Mesenchymal stem cell (in vitro differentiated cells and primary cell): ENCODE results near the gene AVP.
"Not testable (repeated sequence)": the region's sequence is repeated elsewhere in the genome, so short reads cannot be mapped to it uniquely, and the experiment has no call there.

Experiments
- DNase-seq: peaks from one replicate; pipeline ENCODE4 v3.0.0-alpha.2; 2013
- H2AFZ ChIP-seq: one replicate; pipeline ENCODE4 v1.6.1; 2013; ENCODE audit warnings: low read depth, mild to moderate bottlenecking, control low read depth, inconsistent platforms, low read length, moderate library complexity
- H2AK5ac ChIP-seq: 2 replicates; pipeline ENCODE4 v1.6.1; 2013; ENCODE audit warnings: low read length, moderate library complexity, mild to moderate bottlenecking, inconsistent platforms; ENCODE audit not compliant: severe bottlenecking
- H2BK120ac ChIP-seq: one replicate; pipeline ENCODE4 v1.6.1; 2013; ENCODE audit warnings: low read depth, mild to moderate bottlenecking, inconsistent platforms, low read length, moderate library complexity
- H2BK12ac ChIP-seq, 2 experiments: one replicate each; pipeline ENCODE4 v1.6.1; 2013; ENCODE audit warnings: inconsistent platforms in 2 of 2, low read length in 2 of 2, mild to moderate bottlenecking in 2 of 2, moderate library complexity in 2 of 2, control low read depth in 1 of 2
- H2BK15ac ChIP-seq: one replicate; pipeline ENCODE4 v1.6.1; 2013; ENCODE audit warnings: mild to moderate bottlenecking, low read depth, inconsistent platforms; ENCODE audit not compliant: poor library complexity, severe bottlenecking
- H2BK5ac ChIP-seq: 2 replicates; pipeline ENCODE4 v1.6.1; 2013; ENCODE audit warnings: low read depth, mild to moderate bottlenecking, low read length, control low read depth, inconsistent platforms; ENCODE audit not compliant: poor library complexity, severe bottlenecking
- H3K14ac ChIP-seq, 2 experiments: one replicate each; pipeline ENCODE4 v1.6.1; 2013; ENCODE audit warnings: inconsistent platforms in 2 of 2, low read length in 2 of 2, control low read depth in 1 of 2, mild to moderate bottlenecking in 1 of 2, moderate library complexity in 1 of 2
- H3K18ac ChIP-seq, 2 experiments: one replicate each; pipeline ENCODE4 v1.6.1; 2013; ENCODE audit warnings: inconsistent platforms in 2 of 2, low read length in 2 of 2, control low read depth in 1 of 2, low read depth in 1 of 2, mild to moderate bottlenecking in 1 of 2
- H3K23ac ChIP-seq, 2 experiments: one replicate each; pipeline ENCODE4 v1.6.1; 2013; ENCODE audit warnings: inconsistent platforms in 2 of 2, low read length in 2 of 2, mild to moderate bottlenecking in 2 of 2, moderate library complexity in 2 of 2, control low read depth in 1 of 2
- H3K27ac ChIP-seq: 2 replicates; pipeline ENCODE4 v1.5.1; 2013; ENCODE audit warnings: mild to moderate bottlenecking, moderate library complexity, low read length, control low read depth, inconsistent platforms; ENCODE audit not compliant: poor library complexity, severe bottlenecking
- H3K27me3 ChIP-seq, 2 experiments: 2 replicates each; pipeline versions ENCODE4 v1.6.1 to v1.7.0; 2013; ENCODE audit warnings: low read length in 2 of 2, mild to moderate bottlenecking in 2 of 2, moderate library complexity in 2 of 2, control low read depth in 1 of 2, inconsistent platforms in 1 of 2; ENCODE audit not compliant: control insufficient read depth in 1 of 2, insufficient read depth in 1 of 2
- H3K36me3 ChIP-seq, 2 experiments: 2 replicates each; pipeline versions ENCODE4 v1.6.1 to v1.7.0; 2013; ENCODE audit warnings: low read length in 2 of 2, control low read depth in 1 of 2, inconsistent platforms in 1 of 2, low read depth in 1 of 2, mild to moderate bottlenecking in 1 of 2; ENCODE audit not compliant: insufficient read depth in 2 of 2, control insufficient read depth in 1 of 2
- H3K4ac ChIP-seq, 2 experiments: one replicate each; pipeline ENCODE4 v1.6.1; 2013; ENCODE audit warnings: inconsistent platforms in 2 of 2, low read length in 2 of 2, mild to moderate bottlenecking in 2 of 2, moderate library complexity in 2 of 2, control low read depth in 1 of 2, low read depth in 1 of 2
- H3K4me1 ChIP-seq: 2 replicates; pipeline ENCODE4 v1.6.1; 2013; ENCODE audit warnings: low read depth, low read length, control low read depth; ENCODE audit not compliant: control insufficient read depth, insufficient read depth
- H3K4me2 ChIP-seq: 2 replicates; pipeline ENCODE4 v1.6.1; 2013; ENCODE audit warnings: low read length, mild to moderate bottlenecking, inconsistent platforms; ENCODE audit not compliant: poor library complexity, severe bottlenecking
- H3K4me3 ChIP-seq, 2 experiments: 2 replicates each; pipeline versions ENCODE4 v1.5.1 to v1.7.0; 2013; ENCODE audit warnings: low read length in 2 of 2, mild to moderate bottlenecking in 2 of 2, control low read depth in 1 of 2, low read depth in 1 of 2; ENCODE audit not compliant: insufficient read depth in 1 of 2
- H3K79me1 ChIP-seq: replicated peaks from 2 replicates; pipeline ENCODE4 v1.6.1; 2013; ENCODE audit warnings: mild to moderate bottlenecking, control low read depth, low read length, inconsistent platforms; ENCODE audit not compliant: poor library complexity, severe bottlenecking
- H3K9ac ChIP-seq: 2 replicates; pipeline ENCODE4 v1.7.0; 2013; ENCODE audit warnings: mild to moderate bottlenecking, low read length, moderate library complexity
- H3K9me3 ChIP-seq: 2 replicates; pipeline ENCODE4 v1.7.0; 2013; ENCODE audit warnings: mild to moderate bottlenecking, low read length; ENCODE audit not compliant: control insufficient read depth
- H4K8ac ChIP-seq: one replicate; pipeline ENCODE4 v1.6.1; 2013; ENCODE audit warnings: inconsistent platforms, mild to moderate bottlenecking, low read length, moderate library complexity
- H4K91ac ChIP-seq: one replicate; pipeline ENCODE4 v1.6.1; 2013; ENCODE audit warnings: mild to moderate bottlenecking, low read length, inconsistent platforms
- WGBS: methylation state at CpG from one replicate; pipeline ENCODE4 v1.1.7; 2013; ENCODE audit warnings: mixed read lengths; 5-methylcytosine and 5-hydroxymethylcytosine counted together

The AVP gene

GRCh38 chr20:3129094-3129493 is 44.6 kb upstream of the AVP start:
- WGBS, result 94% methylated on average over 4 of the region's 4 CpGs
- no peak overlapping the region for H3K14ac ChIP-seq
- no peak overlapping the region for H2BK15ac ChIP-seq
- H3K18ac ChIP-seq, result no peak overlapping the region
- no peak overlapping the region for H2AK5ac ChIP-seq
- no peak overlapping the region for H2BK5ac ChIP-seq
- H2AFZ ChIP-seq, result no peak overlapping the region
- H3K27me3 ChIP-seq, result no peaks in the 10 kb centered on the region
- no peak overlapping the region for H3K4ac ChIP-seq
- H3K4me3 ChIP-seq, result no peak overlapping the region
- H2BK120ac ChIP-seq, result no peak overlapping the region
- peak overlapping the region; percentile 30 for H4K8ac ChIP-seq
- no peak overlapping the region for H3K23ac ChIP-seq
- no peak overlapping the region for H2BK12ac ChIP-seq
- peaks cover 1% of the 10 kb centered on the region for H3K4me1 ChIP-seq
- peaks cover 0 to 6% of the 10 kb centered on the region in 2 experiments for H3K36me3 ChIP-seq
- no peak overlapping the region for H4K91ac ChIP-seq
- no peak overlapping the region for H3K27ac ChIP-seq
- H3K9ac ChIP-seq, result no peak overlapping the region
- no peak for DNase-seq
- H3K4me2 ChIP-seq, result no peak overlapping the region
- H3K9me3 ChIP-seq, result no peaks in the 10 kb centered on the region
- peaks cover 29% of the 10 kb centered on the region for H3K79me1 ChIP-seq

GRCh38 chr20:3128275-3128984 is 43.9 kb upstream of the AVP start:
- Histone ChIP-seq H3K9me3 (no peaks in the 10 kb centered on the region), H2BK5ac (no peak overlapping the region), H3K79me1 (peaks cover 26% of the 10 kb centered on the region), H3K4me1 (peaks cover 1% of the 10 kb centered on the region), H4K91ac (no peak overlapping the region), H2AFZ (no peak overlapping the region), H3K4me2 (no peak overlapping the region), H2BK15ac (no peak overlapping the region), H2BK12ac (no peak overlapping the region), H3K23ac (no peak overlapping the region), H3K9ac (no peak overlapping the region), H3K4ac (no peak overlapping the region), H3K27ac (no peak overlapping the region), H3K18ac (no peak overlapping the region), H4K8ac (no peak overlapping the region), H3K4me3 (no peak overlapping the region), H2AK5ac (no peak overlapping the region), H3K27me3 (no peaks in the 10 kb centered on the region), H2BK120ac (no peak overlapping the region), H3K36me3 (peaks cover 0 to 6% of the 10 kb centered on the region in 2 experiments), H3K14ac (no peak overlapping the region)
- 99% methylated on average over 8 of the region's 8 CpGs for WGBS
- no peak for DNase-seq

GRCh38 chr20:3126527-3126859 is 42.0 kb upstream of the AVP start:
- Histone ChIP-seq H2AK5ac (no peak overlapping the region), H3K27me3 (no peaks in the 10 kb centered on the region)

GRCh38 chr20:3125776-3126526 is 41.4 kb upstream of the AVP start:
- not testable (repeated sequence) for H4K8ac ChIP-seq, H2BK5ac ChIP-seq, H3K4me2 ChIP-seq, H2BK15ac ChIP-seq, H2AK5ac ChIP-seq, H3K4ac ChIP-seq, H3K14ac ChIP-seq, H2AFZ ChIP-seq, H2BK12ac ChIP-seq, H3K9me3 ChIP-seq, H3K23ac ChIP-seq, H2BK120ac ChIP-seq, H3K27ac ChIP-seq, DNase-seq, H3K9ac ChIP-seq, H3K27me3 ChIP-seq, H3K18ac ChIP-seq, H3K4me3 ChIP-seq, H4K91ac ChIP-seq, H3K4me1 ChIP-seq
- WGBS, result 99% methylated on average over 18 of the region's 25 CpGs
- H3K36me3 ChIP-seq, result peaks cover 19 to 23% of the 10 kb centered on the region in 2 experiments
- peaks cover 20% of the 10 kb centered on the region for H3K79me1 ChIP-seq

More at GRCh38 chr20:3126527-3126859, 42.0 kb upstream of the AVP start:
- no peak overlapping the region for H3K9ac ChIP-seq
- H4K91ac ChIP-seq, result no peak overlapping the region
- H2AFZ ChIP-seq, result no peak overlapping the region
- no peak overlapping the region for H3K4me3 ChIP-seq
- no peak overlapping the region for H3K14ac ChIP-seq
- no peak overlapping the region for H4K8ac ChIP-seq
- WGBS, result 100% methylated on average over 1 of the region's 1 CpG
- no peak overlapping the region for H3K23ac ChIP-seq
- no peak overlapping the region for H2BK12ac ChIP-seq
- H2BK5ac ChIP-seq, result no peak overlapping the region
- H3K4me1 ChIP-seq, result peaks cover 1% of the 10 kb centered on the region
- peaks cover 19% of the 10 kb centered on the region for H3K79me1 ChIP-seq
- H3K36me3 ChIP-seq, result peaks cover 14 to 18% of the 10 kb centered on the region in 2 experiments
- no peaks in the 10 kb centered on the region for H3K9me3 ChIP-seq
- no peak overlapping the region for H3K4ac ChIP-seq
- no peak overlapping the region for H3K18ac ChIP-seq
- no peak overlapping the region for H2BK15ac ChIP-seq
- H3K4me2 ChIP-seq, result no peak overlapping the region
- no peak overlapping the region for H3K27ac ChIP-seq
- no peak for DNase-seq
- no peak overlapping the region for H2BK120ac ChIP-seq
